Gastrocnemius medialis (tissue), 4 donors: ENCODE measurements around the gene SIAH2.

Experiments used
- POLR2A ChIP-seq, 2 donors: fragments of 450-650 bp; IDR thresholded peaks; one replicate each; pipeline ENCODE4 v1.6.1; 2017; ENCODE audit warnings: antibody characterized with exemption in 2 of 2, mild to moderate bottlenecking in 2 of 2, moderate library complexity in 2 of 2
- TF ChIP-seq, protein P1 (sequence below), 5 experiments: fragments of 450-650 bp in 3 of 5; fragments of 200-600 bp in 2 of 5; sonication (generic) in 2 of 5; IDR thresholded peaks in 4 of 5; conservative IDR thresholded peaks in 1 of 5; 1 replicate in 4 of 5; 2 replicates in 1 of 5; pipeline ENCODE4 v1.5.1; 2016 to 2019; ENCODE audit warnings: antibody characterized with exemption in 5 of 5, mild to moderate bottlenecking in 3 of 5, moderate library complexity in 3 of 5

DNA sequence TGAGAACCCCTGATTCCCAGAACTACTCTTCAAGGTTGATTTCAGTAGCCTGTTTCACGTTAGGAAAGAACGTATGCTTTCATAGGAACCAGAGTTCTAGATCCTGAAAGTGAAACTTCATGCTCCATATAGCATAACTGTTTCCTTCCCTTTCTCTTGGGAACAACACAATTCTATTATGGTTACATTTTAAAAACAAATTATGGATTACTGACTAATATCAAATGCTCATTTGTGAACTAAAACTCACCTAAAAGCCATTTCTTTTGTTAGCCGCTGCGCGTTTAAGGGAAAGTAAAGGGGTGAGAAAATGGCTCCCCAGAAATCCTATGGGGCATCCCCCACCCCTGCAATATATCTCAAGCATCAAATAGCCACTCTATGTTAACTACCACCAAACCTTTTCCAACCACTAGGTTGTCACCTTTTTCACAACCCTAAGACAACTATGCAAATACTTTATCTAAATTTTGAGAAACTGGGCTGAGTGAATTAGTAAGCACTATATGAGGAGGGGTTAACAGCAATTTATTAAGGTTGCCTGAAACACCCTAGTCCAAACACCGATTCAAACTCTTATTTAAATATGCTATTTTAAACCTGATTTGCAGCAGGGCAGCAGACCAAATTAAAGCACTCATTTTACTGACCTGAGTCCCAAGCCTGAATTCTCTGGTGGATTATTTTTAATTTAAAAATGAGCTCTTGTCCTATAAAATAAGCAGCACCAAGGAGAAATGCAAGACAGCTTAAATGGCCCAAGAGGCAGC lies 2.4 kb downstream of the SIAH2 start:
- TF ChIP-seq, protein P1, sequence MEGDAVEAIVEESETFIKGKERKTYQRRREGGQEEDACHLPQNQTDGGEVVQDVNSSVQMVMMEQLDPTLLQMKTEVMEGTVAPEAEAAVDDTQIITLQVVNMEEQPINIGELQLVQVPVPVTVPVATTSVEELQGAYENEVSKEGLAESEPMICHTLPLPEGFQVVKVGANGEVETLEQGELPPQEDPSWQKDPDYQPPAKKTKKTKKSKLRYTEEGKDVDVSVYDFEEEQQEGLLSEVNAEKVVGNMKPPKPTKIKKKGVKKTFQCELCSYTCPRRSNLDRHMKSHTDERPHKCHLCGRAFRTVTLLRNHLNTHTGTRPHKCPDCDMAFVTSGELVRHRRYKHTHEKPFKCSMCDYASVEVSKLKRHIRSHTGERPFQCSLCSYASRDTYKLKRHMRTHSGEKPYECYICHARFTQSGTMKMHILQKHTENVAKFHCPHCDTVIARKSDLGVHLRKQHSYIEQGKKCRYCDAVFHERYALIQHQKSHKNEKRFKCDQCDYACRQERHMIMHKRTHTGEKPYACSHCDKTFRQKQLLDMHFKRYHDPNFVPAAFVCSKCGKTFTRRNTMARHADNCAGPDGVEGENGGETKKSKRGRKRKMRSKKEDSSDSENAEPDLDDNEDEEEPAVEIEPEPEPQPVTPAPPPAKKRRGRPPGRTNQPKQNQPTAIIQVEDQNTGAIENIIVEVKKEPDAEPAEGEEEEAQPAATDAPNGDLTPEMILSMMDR (IDR thresholded peaks at IDR 0.05 in 4 of 5, conservative IDR thresholded peaks at IDR 0.05 in 1 of 5): no peak
- TF ChIP-seq POLR2A (IDR thresholded peaks at IDR 0.05): no peak
